GM12878 (cell line): ENCODE data around the gene SCARB1. TPM values are rescaled to one million over a fixed set of nuclear protein-coding genes. Genes with fewer than 3 reads are reported as not detected.

Source experiments
- ATAC-seq: fragments of 200-7000 bp; cut with Tn5 transposase; 3 replicates; pipeline ENCODE4 v1.9.1; 2020; ENCODE audit warnings: mild to moderate bottlenecking, moderate library complexity
- BruUV-seq: library from RNA; stranded (reverse); fragments of 400-500 nt; replicated peaks from 2 replicates; lab custom pipeline; 2021; lab: Mats Ljungman, UMichigan
- CTCF ChIA-PET: fragments of 300-600 bp; sonication (Branson Sonifier 250); formaldehyde crosslinking; extraction: SDS; loops from one replicate; lab custom pipeline; 2021; ENCODE audit warnings: inconsistent platforms; lab: Yijun Ruan, JAX
- POLR2A ChIA-PET: fragments of 350-600 bp; formaldehyde crosslinking; extraction: SDS; loops from one replicate; lab custom pipeline; 2021; ENCODE audit warnings: inconsistent platforms; lab: Charles Lee
- RAD21 ChIA-PET: fragments of 300-600 bp; sonication (Branson Sonifier 250); formaldehyde crosslinking; loops from one replicate; lab custom pipeline; 2023; ENCODE audit warnings: antibody characterized with exemption; ENCODE audit not compliant: unreplicated experiment; lab: Charles Lee
- SMC1A ChIA-PET: fragments of 300-600 bp; sonication (Branson Sonifier 250); formaldehyde crosslinking; loops from one replicate; lab custom pipeline; 2023; ENCODE audit not compliant: unreplicated experiment, uncharacterized antibody; lab: Charles Lee
- DNase-seq: peaks from one replicate; pipeline ENCODE4 v3.0.0-alpha.2; 2011; ENCODE audit warnings: low read depth, low spot score
- FAIRE-seq: peaks from 3 replicates; lab custom pipeline; 2011; peaks lifted over from hg19 to GRCh38; lab: Jason Lieb, UNC
- H2AFZ ChIP-seq: 2 replicates; pipeline ENCODE4 v1.6.0; 2011; ENCODE audit warnings: low read depth, low read length, control low read depth; ENCODE audit not compliant: control insufficient read depth
- H3K27ac ChIP-seq: 2 replicates; pipeline ENCODE4 v1.5.1; 2011; ENCODE audit warnings: control low read depth; ENCODE audit not compliant: control insufficient read depth, insufficient read depth
- H3K27me3 ChIP-seq, 2 experiments: replicated peaks in 1 of 2; 2 replicates each; pipeline versions ENCODE4 v1.6.0 to v1.6.1; 2011; ENCODE audit warnings: low read length in 1 of 2; ENCODE audit not compliant: control insufficient read depth in 2 of 2, insufficient read depth in 2 of 2
- H3K36me3 ChIP-seq, 2 experiments: 2 replicates each; pipeline ENCODE4 v1.5.1; 2011; ENCODE audit warnings: low read length in 1 of 2; ENCODE audit not compliant: control insufficient read depth in 2 of 2, insufficient read depth in 2 of 2
- H3K4me1 ChIP-seq: 2 replicates; pipeline ENCODE4 v1.6.1; 2011; ENCODE audit warnings: mild to moderate bottlenecking, low read length, moderate library complexity, mixed read lengths; ENCODE audit not compliant: control insufficient read depth, insufficient read depth
- H3K4me2 ChIP-seq: 2 replicates; pipeline ENCODE4 v1.6.0; 2011; ENCODE audit warnings: control low read depth; ENCODE audit not compliant: control insufficient read depth, insufficient read depth
- H3K4me3 ChIP-seq: fragments of 200-600 bp; sonication (generic); 2 replicates; pipeline ENCODE4 v1.5.1; 2016
- H3K79me2 ChIP-seq: 2 replicates; pipeline ENCODE4 v1.6.0; 2011; ENCODE audit warnings: low read length; ENCODE audit not compliant: control insufficient read depth, insufficient read depth
- H3K9ac ChIP-seq: 2 replicates; pipeline ENCODE4 v1.8.0; 2011; ENCODE audit warnings: low read length, control low read depth, mixed read lengths; ENCODE audit not compliant: control insufficient read depth, insufficient read depth
- H3K9me3 ChIP-seq: replicated peaks from 3 replicates; pipeline ENCODE4 v1.5.1; 2011; ENCODE audit warnings: mild to moderate bottlenecking, low read length; ENCODE audit not compliant: control insufficient read depth, insufficient read depth
- H4K20me1 ChIP-seq: 2 replicates; pipeline ENCODE4 v1.6.0; 2011; ENCODE audit not compliant: control insufficient read depth, insufficient read depth
- E2F8 ChIP-seq: fragments of 450-650 bp; IDR thresholded peaks from 2 replicates; pipeline ENCODE4 v1.6.1; 2018; ENCODE audit warnings: mild to moderate bottlenecking, low read depth, moderate library complexity; ENCODE audit not compliant: partially characterized antibody
- NR2C1 ChIP-seq: fragments of 450-650 bp; IDR thresholded peaks from 2 replicates; pipeline ENCODE4 v1.6.1; 2017; ENCODE audit warnings: antibody characterized with exemption, mild to moderate bottlenecking, moderate library complexity
- POLR2A ChIP-seq: IDR thresholded peaks from 2 replicates; pipeline ENCODE4 v1.6.1; 2011; ENCODE audit warnings: low read depth, mild to moderate bottlenecking, low read length
- POLR2AphosphoS5 ChIP-seq: IDR thresholded peaks from 2 replicates; pipeline ENCODE4 v1.6.1; 2011; ENCODE audit warnings: mild to moderate bottlenecking, low read length, inconsistent platforms
- POU2F2 ChIP-seq: IDR thresholded peaks from 3 replicates; pipeline ENCODE4 v1.6.1; 2011; ENCODE audit warnings: low read depth, mild to moderate bottlenecking, low read length, borderline replicate concordance
- WGBS: methylation state at CpG from one replicate; pipeline ENCODE4 v1.1.6; 2016; ENCODE audit warnings: low lambda C conversion rate; ENCODE audit not compliant: insufficient replicate concordance, insufficient coverage; ENCODE audit errors: missing lambda C conversion rate; 5-methylcytosine and 5-hydroxymethylcytosine counted together
- in situ Hi-C: fragments of 300-500 bp; cut with MboI; formaldehyde crosslinking; loops from 9 replicates; pipeline ENCODE4 v1.14.3; 2018; ENCODE audit warnings: mixed read lengths
- intact Hi-C: fragments of 100-400 bp; cut with micrococcal nuclease; formaldehyde crosslinking; loops from one replicate; pipeline ENCODE4 v1.14.2; 2022; ENCODE audit not compliant: unreplicated experiment
- polyA plus RNA-seq, 11 experiments: library from polyadenylated mRNA; depleted of rRNA in 4 of 11; unstranded in 6 of 11; stranded (reverse) in 5 of 11; fragments of >200 nt; fragmentation: Nextera tagmentation in 4 of 11; fragmentation: Illumina TruSeq in 1 of 11; extraction: Ambion mirVana in 4 of 11; extraction: Trizol in 1 of 11; gene quantifications; 1 replicate in 1 of 11; 2 replicates in 10 of 11; pipeline versions ENCODE4 v1.2.1 to v1.2.3, GENCODE V29; 2011 to 2016; ENCODE audit warnings: inconsistent platforms in 2 of 11, missing spikeins in 2 of 11, low read depth in 1 of 11
- total RNA-seq, 4 experiments: library from RNA; depleted of rRNA in 3 of 4; stranded (reverse); fragments of >200 nt in 3 of 4; fragmentation: Illumina TruSeq in 1 of 4; extraction: Trizol in 1 of 4; gene quantifications; 2 replicates each; pipeline versions ENCODE4 v1.2.1 to v1.2.3, GENCODE V29; 2013 to 2021

SCARB1 gene
- total and polyA plus RNA-seq, 10 of the 15 experiments (the other 5 are each of a cell fraction or from before 2014, with no cell fraction given), result 0.34 to 104 (median 63.1) TPM

GRCh38 chr12:124755801-124756148, 107.9 kb downstream of the SCARB1 start:
- ATAC-seq, result no peak

More at GRCh38 chr12:124755801-124756148, 107.9 kb downstream of the SCARB1 start:
- no peak for FAIRE-seq
- no peaks in the 10 kb centered on the region for H3K27me3 ChIP-seq
- no TSS peak for BruUV-seq
- H3K79me2 ChIP-seq, result no peaks in the 10 kb centered on the region
- SMC1A ChIA-PET, result interaction anchor here (1.3 kb wide), 1 partner anchor 9 kb away, joined by 6 read pairs; no protein-coding TSS in a partner anchor
- WGBS, result 36% methylated on average over 8 of the region's 8 CpGs
- no peak overlapping the region for H3K4me3 ChIP-seq
- H3K4me2 ChIP-seq, result no peak overlapping the region
- H2AFZ ChIP-seq, result no peak overlapping the region
- in situ Hi-C loops, result loop anchor here (25.0 kb wide), 1 partner anchor 393 kb away; no protein-coding TSS in a partner anchor
- H3K4me1 ChIP-seq, result peaks cover 9% of the 10 kb centered on the region
- RAD21 ChIA-PET, result interaction anchor here (1.3 kb wide), 1 partner anchor 10 kb away, joined by 4 read pairs; no protein-coding TSS in a partner anchor
- no peaks in the 10 kb centered on the region for H3K36me3 ChIP-seq
- H3K9me3 ChIP-seq, result peaks cover 6% of the 10 kb centered on the region
- no peak overlapping the region for H3K9ac ChIP-seq
- CTCF ChIA-PET, result interaction anchor here (0.6 kb wide), 1 partner anchor 1137 kb away, joined by 3 read pairs; no protein-coding TSS in a partner anchor
- intact Hi-C loops, result no loop called here
- TF ChIP-seq POU2F2 (no peak), NR2C1 (no peak), POLR2AphosphoS5 (no peak), POLR2A (no peak), E2F8 (no peak)
- TF ChIP-seq, all 136 proteins: peak for 0
- Histone ChIP-seq H4K20me1 (no peaks in the 10 kb centered on the region), H3K27ac (no peak overlapping the region)
- POLR2A ChIA-PET, result no interaction called here
- no peak for DNase-seq
